GM06990 (cell line): ENCODE measurements around the gene NDUFS1.
"Not testable (repeated sequence)": the region's sequence is repeated elsewhere in the genome, so short reads cannot be mapped to it uniquely, and the experiment has no call there.

Experiments
- DNase-seq: peaks from one replicate; pipeline ENCODE4 v3.0.0-alpha.2; 2011; ENCODE audit not compliant: insufficient read length; ENCODE audit errors: extremely low read depth
- H3K27me3 ChIP-seq: replicated peaks from 2 replicates; pipeline ENCODE4 v1.6.0; 2011; ENCODE audit warnings: low read length; ENCODE audit not compliant: control insufficient read depth, insufficient read depth
- H3K36me3 ChIP-seq: 2 replicates; pipeline ENCODE4 v1.5.1; 2011; ENCODE audit warnings: low read length; ENCODE audit not compliant: control insufficient read depth, insufficient read depth
- H3K4me3 ChIP-seq: replicated peaks from 2 replicates; pipeline ENCODE4 v1.5.1; 2011; ENCODE audit warnings: low read depth, mild to moderate bottlenecking, control low read depth, low read length
- CTCF ChIP-seq: IDR thresholded peaks from 2 replicates; pipeline ENCODE4 v1.5.1; 2011; ENCODE audit warnings: low read length, control low read depth, mild to moderate bottlenecking, inconsistent platforms; ENCODE audit not compliant: insufficient read depth, poor library complexity, severe bottlenecking

NDUFS1 gene

GRCh38 chr2:206189691-206190090 lies 30.4 kb upstream of the NDUFS1 start:
- DNase-seq = no peak
- no peaks in the 10 kb centered on the region for H3K36me3 ChIP-seq
- no peaks in the 10 kb centered on the region for H3K27me3 ChIP-seq
- no peak for TF ChIP-seq CTCF
- H3K4me3 ChIP-seq = no peak overlapping the region

GRCh38 chr2:206181526-206181925 lies 22.3 kb upstream of the NDUFS1 start:
- H3K27me3 ChIP-seq, H3K36me3 ChIP-seq, H3K4me3 ChIP-seq, DNase-seq: not testable (repeated sequence)

GRCh38 chr2:206176901-206177300 lies 17.7 kb upstream of the NDUFS1 start:
- no peaks in the 10 kb centered on the region for H3K36me3 ChIP-seq
- no peak overlapping the region for H3K4me3 ChIP-seq
- no peak for TF ChIP-seq CTCF
- H3K27me3 ChIP-seq = no peaks in the 10 kb centered on the region
- DNase-seq = no peak

GRCh38 chr2:206176121-206176520 lies 16.9 kb upstream of the NDUFS1 start:
- TF ChIP-seq CTCF = no peak

GRCh38 chr2:206173147-206173546 lies 13.9 kb upstream of the NDUFS1 start:
- H3K36me3 ChIP-seq = no peaks in the 10 kb centered on the region
- no peak for DNase-seq
- TF ChIP-seq CTCF = no peak
- no peak overlapping the region for H3K4me3 ChIP-seq
- no peaks in the 10 kb centered on the region for H3K27me3 ChIP-seq

More at GRCh38 chr2:206176121-206176520, 16.9 kb upstream of the NDUFS1 start:
- H3K4me3 ChIP-seq = no peak overlapping the region
- no peak for DNase-seq
- H3K27me3 ChIP-seq = no peaks in the 10 kb centered on the region
- H3K36me3 ChIP-seq = no peaks in the 10 kb centered on the region

GRCh38 chr2:206171624-206172397 lies 12.6 kb upstream of the NDUFS1 start:
- not testable (repeated sequence) for DNase-seq, H3K4me3 ChIP-seq, H3K36me3 ChIP-seq, H3K27me3 ChIP-seq

GRCh38 chr2:206168230-206168629 lies 9.0 kb upstream of the NDUFS1 start:
- H3K36me3 ChIP-seq, H3K4me3 ChIP-seq, H3K27me3 ChIP-seq, DNase-seq: not testable (repeated sequence)
